Stimulated activated naive B cell treated with anti-CD40 and anti-IgM and Interleukin-4, amounts not matched to agents 10 μg/mL and 1 μg/mL and 100 μg/mL, for 72 hours (primary cell): ENCODE measurements around the gene MEGF11.

Source experiments
- ATAC-seq, 2 donors: fragments of 150-1000 bp; cut with Tn5 transposase; replicated peaks; 2 replicates each; pipeline ENCODE4 v1.10.0; 2021; ENCODE audit warnings: moderate library complexity in 1 of 2
- DNase-seq: peaks from one replicate; pipeline ENCODE4 v3.0.0; 2021
- H3K27ac Mint-ChIP-seq: one replicate; pipeline ENCODE4 v1.8.0; 2022; ENCODE audit warnings: mild to moderate bottlenecking, mixed read lengths
- H3K27me3 Mint-ChIP-seq, 2 donors: one replicate each; pipeline ENCODE4 v1.8.0; 2022; ENCODE audit warnings: mixed read lengths in 2 of 2
- H3K36me3 Mint-ChIP-seq, 2 donors: one replicate each; pipeline ENCODE4 v1.8.0; 2022; ENCODE audit warnings: mixed read lengths in 2 of 2, mild to moderate bottlenecking in 1 of 2
- H3K4me1 Mint-ChIP-seq, 2 donors: one replicate each; pipeline ENCODE4 v1.8.0; 2022; ENCODE audit warnings: mixed read lengths in 2 of 2, mild to moderate bottlenecking in 1 of 2
- H3K4me3 Mint-ChIP-seq, 2 donors: one replicate each; pipeline ENCODE4 v1.8.0; 2022; ENCODE audit warnings: mild to moderate bottlenecking in 2 of 2, mixed read lengths in 2 of 2, moderate library complexity in 1 of 2
- H3K9me3 Mint-ChIP-seq, 2 donors: one replicate each; pipeline ENCODE4 v1.8.0; 2022; ENCODE audit warnings: mixed read lengths in 2 of 2, mild to moderate bottlenecking in 1 of 2

The MEGF11 gene

DNA sequence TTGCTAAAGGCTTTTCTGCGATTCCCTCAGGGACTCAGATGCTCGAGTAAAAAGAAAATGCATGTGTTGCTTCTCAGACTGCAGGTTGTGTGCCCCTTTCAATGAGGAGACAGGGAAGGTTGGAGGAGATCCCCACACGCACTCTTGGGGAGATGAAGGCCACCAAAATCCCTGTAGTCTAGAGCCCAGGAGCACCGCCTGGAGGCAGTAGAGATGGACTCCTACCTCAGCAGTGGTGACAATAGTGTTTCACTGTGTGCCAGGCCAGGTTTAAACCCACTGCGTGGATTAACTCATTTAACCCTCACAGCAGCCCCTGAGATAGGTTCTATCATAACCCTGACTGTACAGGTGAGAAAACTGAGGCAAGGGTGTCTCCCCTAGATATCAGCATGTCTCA, 15.2 kb downstream of the MEGF11 start:
- peaks cover 24 to 49% of the 10 kb centered on the region in 2 donors for H3K27me3 Mint-ChIP-seq
- ATAC-seq (no peak), DNase-seq (no peak)
- H3K4me3 Mint-ChIP-seq, result no peak overlapping the region
- peaks cover 0 to 3% of the 10 kb centered on the region in 2 donors for H3K4me1 Mint-ChIP-seq
- no peaks in the 10 kb centered on the region for H3K9me3 Mint-ChIP-seq
- H3K27ac Mint-ChIP-seq, result no peak overlapping the region
- no peaks in the 10 kb centered on the region for H3K36me3 Mint-ChIP-seq

DNA sequence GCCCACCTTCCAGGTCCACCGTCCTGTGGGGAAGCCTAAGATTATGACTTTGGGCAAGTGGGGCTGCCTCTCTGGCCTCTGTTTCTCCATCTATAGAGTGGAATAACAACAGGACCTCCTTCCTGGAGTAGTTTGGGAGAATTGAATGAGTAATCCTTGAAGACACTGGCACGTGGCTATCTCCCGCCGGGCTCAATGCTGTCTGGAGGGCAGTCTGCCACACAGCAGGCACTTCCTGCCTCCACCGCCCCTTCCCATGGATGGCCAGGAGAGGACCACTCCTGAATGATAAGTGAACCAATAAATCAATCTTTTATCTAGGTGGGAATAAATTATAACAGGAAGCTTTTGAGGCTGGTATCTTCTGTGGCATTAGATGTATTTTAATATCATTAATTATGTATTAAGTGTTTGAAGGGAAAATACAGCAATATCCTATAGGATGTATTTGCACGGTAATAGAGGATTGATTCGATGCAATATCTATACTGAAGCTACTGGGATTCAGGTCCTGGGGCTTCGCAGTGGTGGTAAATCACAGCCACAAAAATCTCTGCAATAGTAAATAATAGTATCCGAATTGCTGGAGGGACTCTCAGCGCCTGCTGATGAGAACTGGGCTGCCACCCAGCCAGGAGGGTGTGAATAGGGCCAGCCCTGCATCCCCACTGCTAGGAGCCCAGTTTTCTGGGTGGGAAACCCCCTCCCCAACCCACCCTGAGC, 15.9 kb downstream of the MEGF11 start:
- no peak overlapping the region for H3K4me3 Mint-ChIP-seq
- no peak for ATAC-seq
- H3K9me3 Mint-ChIP-seq, result no peaks in the 10 kb centered on the region

DNA sequence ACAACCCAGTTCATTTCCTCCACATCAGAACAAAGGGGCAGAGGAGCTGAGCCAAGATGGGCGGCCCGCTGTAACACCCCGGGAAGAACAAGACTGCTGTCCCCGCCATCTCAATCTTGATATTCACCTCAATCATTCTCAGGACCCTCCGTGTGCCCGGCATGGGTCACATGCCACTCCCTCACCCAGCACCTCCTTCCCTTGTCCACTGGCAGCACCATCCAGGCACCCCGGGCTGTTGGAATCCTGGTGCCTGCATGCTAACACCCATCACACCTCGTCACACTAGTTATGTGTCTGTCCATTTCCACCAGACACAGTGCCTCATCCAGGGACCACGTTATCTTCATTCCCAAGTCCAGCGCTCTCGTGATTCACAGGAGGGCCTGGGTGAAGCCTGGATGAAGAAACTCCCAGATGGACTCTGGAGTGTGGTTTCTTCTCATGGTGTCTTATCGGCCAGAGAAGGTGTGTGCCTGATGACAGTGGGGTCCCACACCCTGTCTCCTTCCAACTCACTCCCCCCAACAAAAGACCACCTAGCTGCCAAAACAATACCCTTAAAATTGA, 16.7 kb downstream of the MEGF11 start:
- DNase-seq (no peak), ATAC-seq (no peak)
- Mint-ChIP-seq H3K4me1 (peaks cover 0 to 3% of the 10 kb centered on the region in 2 donors), H3K4me3 (no peak overlapping the region), H3K9me3 (no peaks in the 10 kb centered on the region), H3K27me3 (peaks cover 24 to 39% of the 10 kb centered on the region in 2 donors), H3K27ac (no peak overlapping the region), H3K36me3 (no peaks in the 10 kb centered on the region)

More for the DNA sequence above, 15.9 kb downstream of the MEGF11 start:
- Mint-ChIP-seq H3K36me3 (no peaks in the 10 kb centered on the region), H3K27ac (no peak overlapping the region), H3K4me1 (peaks cover 0 to 3% of the 10 kb centered on the region in 2 donors), H3K27me3 (peaks cover 24 to 43% of the 10 kb centered on the region in 2 donors)
- DNase-seq, result no peak

- Mint-ChIP-seq H3K9me3 (no peaks in the 10 kb centered on the region), H3K4me3 (no peak overlapping the region), H3K27me3 (peaks cover 18 to 32% of the 10 kb centered on the region in 2 donors), H3K36me3 (no peaks in the 10 kb centered on the region), H3K4me1 (no peaks in the 10 kb centered on the region), H3K27ac (no peak overlapping the region)
- ATAC-seq, result no peak
- no peak for DNase-seq
Observed at GRCh38 chr15:66235866-66236265, 17.7 kb downstream of the MEGF11 start.

- no peaks in the 10 kb centered on the region for H3K9me3 Mint-ChIP-seq
- DNase-seq (no peak), ATAC-seq (no peak)
- H3K36me3 Mint-ChIP-seq, result no peaks in the 10 kb centered on the region
- H3K27me3 Mint-ChIP-seq, result peaks cover 18 to 31% of the 10 kb centered on the region in 2 donors
- no peak overlapping the region for H3K27ac Mint-ChIP-seq
- peaks cover 0 to 4% of the 10 kb centered on the region in 2 donors for H3K4me1 Mint-ChIP-seq
- H3K4me3 Mint-ChIP-seq, result no peak overlapping the region
Observed at GRCh38 chr15:66234798-66235197, 18.8 kb downstream of the MEGF11 start.

GRCh38 chr15:66233487-66234415, 19.8 kb downstream of the MEGF11 start:
- H3K36me3 Mint-ChIP-seq, result no peaks in the 10 kb centered on the region

DNA sequence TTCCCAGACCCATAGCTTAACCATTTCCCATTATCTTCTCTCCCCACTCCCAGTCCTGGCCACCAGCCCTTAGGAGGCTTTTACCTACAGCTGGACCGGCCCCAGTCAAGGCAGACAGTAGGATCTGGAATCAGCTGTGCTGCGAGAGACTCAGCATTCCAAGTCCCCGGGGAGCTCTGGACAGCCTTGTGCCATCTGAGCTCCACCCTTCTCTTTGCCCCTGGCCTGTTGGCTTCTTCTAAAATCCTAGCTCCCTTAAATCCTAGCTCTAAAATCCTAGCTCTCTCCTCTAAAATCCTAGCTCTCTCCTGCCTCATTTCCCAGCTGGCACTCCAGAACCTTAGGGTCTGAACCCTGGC, 21.3 kb downstream of the MEGF11 start:
- DNase-seq (no peak), ATAC-seq (no peak)
- no peak overlapping the region for H3K27ac Mint-ChIP-seq
- peaks cover 0 to 2% of the 10 kb centered on the region in 2 donors for H3K9me3 Mint-ChIP-seq
- H3K4me3 Mint-ChIP-seq, result no peak overlapping the region
- peaks cover 19 to 24% of the 10 kb centered on the region in 2 donors for H3K27me3 Mint-ChIP-seq
- no peaks in the 10 kb centered on the region for H3K36me3 Mint-ChIP-seq
- peaks cover 2 to 8% of the 10 kb centered on the region in 2 donors for H3K4me1 Mint-ChIP-seq

More at GRCh38 chr15:66233487-66234415, 19.8 kb downstream of the MEGF11 start:
- H3K27ac Mint-ChIP-seq, result no peak overlapping the region
- DNase-seq, result no peak
- peaks cover 18 to 26% of the 10 kb centered on the region in 2 donors for H3K27me3 Mint-ChIP-seq
- H3K4me1 Mint-ChIP-seq, result peaks cover 2 to 8% of the 10 kb centered on the region in 2 donors
- peaks cover 0 to 2% of the 10 kb centered on the region in 2 donors for H3K9me3 Mint-ChIP-seq
- no peak overlapping the region for H3K4me3 Mint-ChIP-seq
- ATAC-seq, result no peak

DNA sequence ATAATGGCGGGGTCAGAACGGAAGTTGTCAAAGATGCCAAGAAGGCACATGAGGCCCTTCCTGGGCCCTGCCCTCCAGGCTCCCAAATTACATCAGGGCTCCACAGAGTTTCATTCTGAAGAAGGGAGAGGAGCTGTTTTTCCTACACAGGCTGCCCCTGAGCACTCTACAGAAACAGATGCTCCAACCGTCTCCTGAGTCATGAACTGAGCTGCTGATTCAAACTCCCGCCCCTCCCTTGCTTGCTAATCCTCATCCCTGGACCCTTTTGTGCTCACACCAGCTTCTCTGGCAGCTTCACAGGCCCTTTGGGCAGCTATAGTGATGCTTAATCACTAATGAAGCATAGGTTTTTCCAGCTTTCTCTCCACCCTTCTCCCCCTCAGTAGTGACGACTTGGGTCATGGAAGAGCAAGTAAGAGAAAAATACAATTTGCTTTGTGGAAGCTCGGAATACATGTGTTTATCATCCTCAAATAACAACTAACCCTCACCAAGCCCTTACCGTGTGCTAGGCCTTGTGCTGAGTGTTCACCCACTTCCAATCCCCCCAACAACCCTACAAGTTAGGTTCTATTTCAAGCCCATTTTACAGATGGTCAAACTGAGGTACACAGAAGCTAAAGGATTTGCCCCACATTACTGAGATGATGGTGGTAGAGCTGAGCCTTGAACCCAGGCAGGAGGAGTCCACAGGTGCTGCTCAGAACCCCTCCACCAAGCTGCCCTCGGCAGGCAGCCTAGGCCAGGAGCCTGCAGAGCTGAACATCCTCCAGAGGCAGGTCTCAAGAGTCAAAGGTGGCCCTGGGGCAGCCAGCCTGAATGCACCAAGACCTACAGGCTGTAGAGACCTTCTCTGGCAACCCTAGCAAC, 21.9 kb downstream of the MEGF11 start:
- no peaks in the 10 kb centered on the region for H3K36me3 Mint-ChIP-seq
- peaks cover 13 to 18% of the 10 kb centered on the region in 2 donors for H3K27me3 Mint-ChIP-seq
- DNase-seq (no peak), ATAC-seq (no peak)
- H3K4me3 Mint-ChIP-seq, result no peak overlapping the region
- peaks cover 0 to 2% of the 10 kb centered on the region in 2 donors for H3K9me3 Mint-ChIP-seq
- no peak overlapping the region for H3K27ac Mint-ChIP-seq
- H3K4me1 Mint-ChIP-seq, result peaks cover 2 to 8% of the 10 kb centered on the region in 2 donors

- Mint-ChIP-seq H3K4me3 (no peak overlapping the region), H3K27ac (no peak overlapping the region), H3K9me3 (peaks cover 0 to 2% of the 10 kb centered on the region in 2 donors), H3K27me3 (peaks cover 5 to 8% of the 10 kb centered on the region in 2 donors), H3K4me1 (peaks cover 2 to 8% of the 10 kb centered on the region in 2 donors), H3K36me3 (no peaks in the 10 kb centered on the region)
- ATAC-seq (no peak), DNase-seq (no peak)
Observed at GRCh38 chr15:66229790-66230465, 23.6 kb downstream of the MEGF11 start.

DNA sequence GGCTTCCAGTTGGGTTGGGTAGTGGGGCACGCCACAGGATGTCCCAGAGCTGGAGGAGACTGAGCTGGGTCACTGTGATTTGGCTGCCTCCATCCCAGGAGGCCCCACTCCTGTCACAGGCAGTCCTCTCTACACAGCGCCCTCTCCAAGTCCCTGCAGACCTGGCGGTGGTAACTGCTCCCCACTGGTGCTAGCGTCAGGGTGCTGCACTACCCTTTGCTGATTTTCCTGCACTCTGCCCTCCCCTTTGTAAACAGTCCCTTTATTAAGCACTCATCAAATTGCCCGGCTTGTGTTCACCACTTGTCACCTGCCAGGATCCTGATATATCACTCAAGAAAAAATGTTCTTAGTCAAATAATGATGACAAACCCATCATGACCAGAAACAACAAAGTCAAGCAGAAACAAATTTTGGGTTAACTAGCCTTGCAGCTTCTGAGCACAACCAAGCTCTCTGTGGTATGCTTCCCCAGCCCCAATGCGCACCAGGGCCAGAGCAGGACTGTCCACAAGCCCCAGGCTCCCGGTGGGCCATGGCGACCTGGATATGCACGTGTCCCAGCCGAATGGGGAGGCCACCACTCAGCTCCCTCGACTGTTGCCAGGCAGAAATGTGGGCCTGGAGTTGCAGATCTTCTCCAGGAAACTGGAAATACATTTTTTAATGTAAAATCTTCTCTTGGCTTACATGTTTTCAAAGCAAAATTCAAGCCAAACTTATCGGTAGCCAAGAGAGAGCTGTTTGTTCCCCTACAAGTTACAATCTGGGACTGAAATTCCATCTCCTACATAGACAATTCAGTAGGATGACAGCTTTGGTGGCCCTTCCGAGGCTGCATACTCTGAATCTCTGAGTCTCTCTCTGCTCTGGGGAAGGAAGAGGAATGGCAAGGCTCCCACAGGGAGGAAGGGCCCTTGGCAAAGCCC, 24.5 kb downstream of the MEGF11 start:
- H3K9me3 Mint-ChIP-seq, result peaks cover 0 to 2% of the 10 kb centered on the region in 2 donors
- no peak overlapping the region for H3K4me3 Mint-ChIP-seq

GRCh38 chr15:66226736-66227135, 26.8 kb downstream of the MEGF11 start:
- H3K27ac Mint-ChIP-seq, result no peak overlapping the region
- H3K4me1 Mint-ChIP-seq, result peaks cover 2 to 8% of the 10 kb centered on the region in 2 donors
- H3K27me3 Mint-ChIP-seq, result peaks cover 0 to 12% of the 10 kb centered on the region in 2 donors
- no peaks in the 10 kb centered on the region for H3K36me3 Mint-ChIP-seq
- H3K4me3 Mint-ChIP-seq, result no peak overlapping the region
- no peak for DNase-seq
- H3K9me3 Mint-ChIP-seq, result peaks cover 0 to 2% of the 10 kb centered on the region in 2 donors
- ATAC-seq, result no peak

More for the DNA sequence above, 24.5 kb downstream of the MEGF11 start:
- Mint-ChIP-seq H3K36me3 (no peaks in the 10 kb centered on the region), H3K27me3 (peaks cover 0 to 8% of the 10 kb centered on the region in 2 donors), H3K4me1 (peaks cover 2 to 8% of the 10 kb centered on the region in 2 donors), H3K27ac (no peak overlapping the region)
- DNase-seq (no peak), ATAC-seq (no peak)

- H3K4me1 Mint-ChIP-seq, result peaks cover 2 to 8% of the 10 kb centered on the region in 2 donors
- ATAC-seq, result no peak
- H3K27me3 Mint-ChIP-seq, result peaks cover 8 to 18% of the 10 kb centered on the region in 2 donors
- no peaks in the 10 kb centered on the region for H3K36me3 Mint-ChIP-seq
- H3K9me3 Mint-ChIP-seq, result peaks cover 0 to 2% of the 10 kb centered on the region in 2 donors
- H3K4me3 Mint-ChIP-seq, result no peak overlapping the region
- no peak for DNase-seq
- no peak overlapping the region for H3K27ac Mint-ChIP-seq
Observed at GRCh38 chr15:66225656-66226274, 27.8 kb downstream of the MEGF11 start.
